ENCODE data around the gene LSM14B.
"Not testable (repeated sequence)": the region's sequence is repeated elsewhere in the genome, so short reads cannot be mapped to it uniquely, and the experiment has no call there.

LSM14B gene

DNA sequence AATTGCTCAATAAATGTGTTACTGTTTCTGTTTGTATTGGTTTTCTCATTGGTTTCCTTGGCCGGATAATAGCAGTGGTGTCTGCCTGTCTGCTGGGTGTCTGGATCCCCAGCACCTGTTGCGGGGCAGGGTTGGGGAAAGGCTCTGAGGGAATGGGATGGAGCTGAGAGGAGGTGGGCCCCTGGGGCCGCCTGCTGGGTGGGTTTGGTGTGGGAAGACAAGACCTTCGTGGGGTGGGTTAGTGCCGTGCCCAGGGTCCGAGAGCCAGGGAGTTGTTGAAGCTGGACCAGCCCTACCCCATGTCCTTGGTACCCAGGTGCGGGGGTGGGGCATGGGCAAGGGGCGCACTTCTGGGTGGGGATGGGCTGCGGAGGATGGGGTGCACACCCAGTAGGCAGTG, 25.3 kb downstream of the LSM14B start:
- no peak for DNase-seq

DNA sequence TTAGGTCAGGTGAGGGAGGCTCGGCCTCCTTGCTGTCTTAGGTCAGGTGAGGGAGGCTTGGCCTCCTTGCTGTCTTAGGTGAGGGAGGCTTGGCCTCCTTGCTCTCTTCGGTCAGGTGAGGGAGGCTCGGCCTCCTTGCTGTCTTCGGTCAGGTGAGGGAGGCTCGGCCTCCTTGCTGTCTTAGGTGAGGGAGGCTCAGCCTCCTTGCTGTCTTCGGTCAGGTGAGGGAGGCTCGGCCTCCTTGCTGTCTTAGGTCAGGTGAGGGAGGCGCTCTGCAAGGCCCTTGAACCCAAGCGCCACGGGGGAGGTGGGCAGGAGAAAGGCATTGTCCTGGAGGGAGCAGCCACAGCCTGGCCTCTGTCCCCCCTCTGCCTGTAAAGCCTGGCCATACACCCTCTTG, 26.1 kb downstream of the LSM14B start:
- not testable (repeated sequence) for DNase-seq

DNA sequence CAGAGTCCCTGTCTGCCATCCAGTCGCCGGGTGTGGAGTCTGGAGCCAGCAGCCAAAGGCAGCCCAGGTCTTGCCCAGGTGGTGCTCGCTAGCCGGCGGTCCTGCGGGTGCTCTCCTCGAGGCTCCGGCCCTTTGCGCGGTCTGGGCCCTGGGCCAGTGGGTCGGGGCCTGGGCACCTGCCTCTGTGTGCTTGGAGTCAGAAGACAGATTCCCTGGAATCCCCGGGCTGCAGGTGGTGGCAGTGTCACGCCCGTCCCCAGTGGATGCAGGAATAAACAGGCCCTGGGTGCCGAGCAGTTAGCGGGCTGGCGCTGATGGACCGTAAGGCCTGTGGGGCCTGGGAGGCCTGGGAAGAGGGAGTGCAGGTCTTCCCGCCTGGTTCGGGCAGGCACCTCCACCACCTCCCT, 26.6 kb downstream of the LSM14B start:
- peak in 1 of 14 donors; percentile 51 for DNase-seq

DNA sequence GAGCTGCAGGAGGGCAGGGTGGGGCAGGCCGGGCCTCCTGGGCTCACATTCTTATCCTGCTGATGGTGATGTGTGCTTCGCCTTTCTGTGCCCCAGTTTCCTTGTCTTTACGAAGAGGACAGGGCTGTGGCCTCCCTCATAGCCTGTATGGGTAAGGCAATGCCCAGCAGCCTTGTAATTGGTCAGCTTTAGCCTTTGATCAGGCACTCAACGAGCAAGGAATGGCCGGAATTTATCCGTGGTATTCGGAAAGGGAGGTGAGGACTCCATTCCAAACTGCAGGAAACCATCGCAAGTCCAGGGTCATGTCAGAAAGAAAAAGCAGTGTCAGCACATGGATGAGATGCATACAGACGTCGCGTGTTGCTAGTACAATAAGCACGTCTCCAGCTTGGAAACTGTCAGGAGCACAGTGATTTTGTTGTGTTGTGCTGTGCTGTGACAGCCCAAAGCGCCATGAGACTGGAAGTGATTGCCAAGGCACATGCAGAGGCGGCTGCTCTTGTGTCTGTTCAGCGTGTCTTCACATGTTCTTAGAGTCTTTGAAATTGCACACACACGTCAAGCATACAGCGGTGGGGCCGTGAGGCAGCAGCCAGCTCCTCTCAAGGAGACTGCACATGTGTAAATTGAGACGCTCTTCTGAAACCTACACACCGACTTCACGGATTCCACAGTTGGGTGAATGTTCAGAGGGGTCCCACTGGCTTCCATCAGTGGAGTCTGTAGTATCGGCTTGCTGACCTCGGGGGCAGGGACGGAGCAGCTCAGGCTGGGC, 27.4 kb downstream of the LSM14B start:
- DNase-seq: peak in 3 of 14 donors; percentile 18 to 44 (median 39)

DNA sequence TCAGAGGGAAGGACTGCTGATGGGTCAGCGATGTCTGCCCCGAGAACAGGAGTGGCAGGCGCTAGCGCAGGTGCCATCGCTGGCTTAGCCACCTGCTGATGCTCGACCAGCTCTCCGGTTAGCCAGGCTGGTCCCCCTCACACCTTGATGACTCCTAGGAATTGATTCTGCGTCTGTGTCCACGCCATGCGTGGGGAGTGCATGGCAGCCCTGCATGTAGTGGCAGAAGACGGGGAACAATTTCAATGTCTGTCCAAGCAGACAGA, 28.0 kb downstream of the LSM14B start:
- DNase-seq: peak in 1 of 14 donors; percentile 36

DNA sequence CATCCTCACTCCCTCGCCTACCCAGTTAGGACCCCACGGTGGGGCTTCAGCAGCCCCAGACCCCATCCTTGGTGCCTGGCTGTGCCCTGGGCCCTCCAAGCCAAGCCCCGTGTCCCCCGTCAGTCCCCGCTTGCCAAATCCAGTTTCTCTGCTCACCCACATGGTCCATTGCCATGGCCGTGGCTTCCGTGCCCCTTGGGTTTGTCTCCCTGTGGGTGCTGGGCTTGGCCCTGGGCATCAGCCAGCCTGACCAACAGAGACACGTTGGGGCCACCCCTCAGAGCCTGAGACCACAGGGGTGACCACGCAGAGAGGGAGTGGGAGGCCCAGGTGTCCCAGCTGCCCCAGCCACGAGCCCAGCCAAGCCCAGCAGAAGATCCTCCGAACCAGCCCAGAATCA, 28.9 kb downstream of the LSM14B start:
- no peak for DNase-seq

DNA sequence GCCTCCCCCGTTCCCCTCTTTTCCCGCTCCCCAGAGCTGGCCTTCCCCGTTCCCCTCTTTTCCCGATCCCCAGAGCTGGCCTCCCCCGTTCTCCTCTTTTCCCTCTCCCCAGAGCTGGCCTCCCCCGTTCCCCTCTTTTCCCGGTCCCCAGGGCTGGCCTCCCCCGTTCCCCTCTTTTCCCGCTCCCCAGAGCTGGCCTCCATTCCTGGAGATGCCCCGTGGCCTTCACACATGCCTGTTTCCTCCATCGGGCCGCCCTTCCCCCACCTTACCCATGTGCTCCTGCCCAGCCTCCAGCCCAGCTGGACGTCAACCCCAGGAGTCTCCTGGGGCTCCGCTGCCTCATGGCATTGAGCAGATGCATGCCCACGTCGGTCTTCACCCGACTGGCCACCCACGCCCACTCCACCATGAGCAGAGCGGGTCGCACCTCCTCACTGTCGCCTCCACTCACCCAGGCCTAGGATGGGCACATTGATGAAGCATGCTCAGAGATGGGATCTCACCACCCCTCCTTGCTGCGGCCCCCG, 29.6 kb downstream of the LSM14B start:
- DNase-seq: no peak

DNA sequence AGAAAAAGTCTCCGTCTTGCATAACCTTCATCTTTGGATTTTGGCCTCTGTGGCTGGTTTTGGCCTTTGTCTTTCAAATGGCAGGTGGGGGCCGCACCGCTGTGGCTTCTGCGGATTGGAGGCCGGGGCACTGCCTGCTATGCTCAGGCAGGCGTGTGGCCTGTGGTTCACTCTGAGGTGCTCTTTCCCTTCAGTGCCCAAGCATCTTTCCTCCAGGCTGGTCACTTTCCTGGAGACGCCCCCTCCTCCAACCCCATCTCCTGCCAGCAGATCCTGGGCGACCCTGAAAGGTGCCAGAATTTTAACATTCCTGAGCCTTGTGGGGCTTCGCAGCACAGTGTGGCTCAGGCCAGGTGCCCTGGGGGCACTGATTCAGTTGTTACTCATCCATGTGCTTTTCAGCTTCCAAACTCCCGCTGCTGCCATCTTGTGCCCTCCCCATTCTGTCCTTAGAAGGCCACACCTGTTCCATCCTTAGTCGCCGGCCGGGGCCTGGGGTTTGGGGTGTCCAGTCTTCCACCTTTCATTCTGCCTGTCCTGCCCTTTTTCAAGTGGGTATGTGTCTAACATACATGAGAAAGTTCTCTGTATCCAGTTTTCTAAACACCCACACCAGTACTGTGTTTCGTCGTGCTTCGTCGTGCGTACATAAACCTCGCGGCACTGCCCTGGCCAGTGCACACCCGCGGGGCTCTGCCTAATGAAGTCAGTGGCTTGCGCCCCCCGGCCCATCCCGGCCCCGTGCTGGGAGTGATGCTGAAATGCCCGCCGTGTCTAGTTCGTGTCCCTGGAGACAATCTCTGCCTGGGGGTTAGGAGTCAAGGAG, 33.4 kb downstream of the LSM14B start:
- DNase-seq: peak in 1 of 14 donors; percentile 20

DNA sequence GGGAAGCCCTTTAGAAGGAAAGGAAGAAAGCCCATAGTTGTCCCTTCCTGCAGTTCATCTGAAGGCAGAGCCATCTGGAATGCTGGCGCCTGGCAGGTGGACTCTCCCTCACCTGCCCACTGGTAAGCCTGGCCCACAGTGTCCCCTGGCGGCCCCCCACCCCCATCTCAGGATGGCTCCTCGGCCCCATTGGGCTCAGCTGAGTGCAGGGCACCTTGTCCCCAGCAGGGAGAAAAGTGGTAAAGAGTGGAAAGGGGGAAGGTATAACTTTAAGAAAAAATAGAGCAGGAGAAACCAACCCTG, 33.9 kb downstream of the LSM14B start:
- no peak for DNase-seq

DNA sequence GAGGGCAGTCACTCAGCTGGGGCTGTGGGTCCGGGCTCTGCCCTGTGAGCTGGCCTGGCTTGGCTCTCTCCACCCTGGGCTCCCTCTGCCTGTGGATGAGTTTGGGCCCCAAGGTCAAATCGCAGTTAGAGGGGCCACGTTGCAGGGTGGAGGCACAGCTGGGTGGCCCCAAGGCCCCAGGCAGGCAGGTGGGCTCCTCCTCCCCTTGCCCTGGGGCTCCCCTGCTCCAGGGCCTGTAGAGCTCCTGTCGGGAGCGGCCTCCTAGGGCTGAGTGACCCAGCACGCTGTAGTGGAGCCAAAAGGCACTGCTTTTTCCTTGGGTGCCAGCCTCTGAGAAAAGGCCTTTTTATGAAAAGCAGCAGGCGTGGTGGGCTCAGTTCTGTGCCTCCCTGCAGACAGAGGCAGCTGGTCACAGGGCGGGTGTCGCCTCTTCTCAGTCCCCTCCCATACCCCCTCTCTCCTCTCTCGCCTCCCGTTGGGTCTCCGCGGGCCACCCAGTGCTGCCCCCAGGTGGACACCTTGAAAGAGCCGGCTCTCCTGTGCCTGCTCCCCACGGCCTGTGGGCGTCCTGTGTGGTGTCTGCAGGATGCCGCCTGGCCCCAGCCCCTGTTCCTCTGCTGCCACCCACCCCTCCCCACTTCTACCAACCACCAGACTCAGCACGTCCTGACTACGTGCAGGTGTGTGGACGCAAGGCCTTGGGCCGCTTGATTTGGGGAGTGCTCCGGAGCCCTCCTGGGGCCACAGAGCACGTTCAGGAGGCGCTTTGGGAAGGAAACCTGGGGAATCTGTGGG, 34.5 kb downstream of the LSM14B start:
- DNase-seq: peak in 8 of 14 donors; percentile 5 to 66 (median 30)

DNA sequence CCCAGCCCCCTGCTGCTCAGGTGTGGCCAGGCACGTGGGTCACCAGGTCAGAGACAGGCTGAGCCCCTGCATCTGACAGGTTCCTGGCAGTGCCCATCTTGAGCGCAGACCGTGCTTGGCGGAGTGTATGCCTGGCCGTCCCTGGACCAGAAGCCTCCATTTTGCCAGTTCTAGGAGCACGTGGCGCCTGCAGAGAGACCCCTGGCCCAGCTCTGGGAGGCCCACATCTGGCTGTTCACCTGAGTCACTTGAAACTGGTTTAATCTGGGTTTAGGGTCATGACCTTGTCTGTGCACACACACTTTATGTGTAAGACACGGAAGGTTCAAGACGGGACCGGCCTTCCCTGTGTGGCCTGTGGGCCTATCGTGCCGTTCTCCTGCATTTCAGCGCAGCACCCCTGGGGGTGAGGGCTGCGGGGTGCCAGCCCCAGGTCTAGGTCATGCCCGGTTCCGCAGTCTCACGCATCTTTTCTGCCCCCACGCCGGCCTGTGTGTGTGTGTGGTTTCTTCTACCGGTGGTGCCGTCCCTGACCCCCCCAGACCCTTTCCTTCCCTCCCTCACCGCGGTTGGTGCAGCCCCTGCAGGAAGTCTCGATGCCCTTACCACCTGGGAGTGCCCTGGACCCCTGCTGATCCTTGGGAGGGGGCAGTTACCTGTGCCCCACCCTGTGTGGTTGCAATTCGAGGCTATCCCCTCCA, 35.3 kb downstream of the LSM14B start:
- no peak for DNase-seq

DNA sequence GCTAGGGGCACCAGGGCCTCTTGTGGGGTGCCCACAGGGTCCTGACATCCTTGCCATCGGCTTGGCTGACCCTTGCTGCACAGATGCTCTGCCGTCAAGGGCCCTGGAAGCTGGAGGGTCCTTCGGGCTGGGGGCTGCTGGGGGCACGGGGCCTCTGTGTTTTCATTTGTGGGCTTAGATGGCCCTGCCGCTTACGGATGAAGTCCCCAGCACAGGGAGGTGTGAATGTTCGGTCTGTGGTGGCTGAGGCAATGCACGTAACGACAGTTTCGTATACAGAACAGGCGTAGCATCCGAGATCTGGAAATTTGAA, 35.8 kb downstream of the LSM14B start:
- no peak for DNase-seq

DNA sequence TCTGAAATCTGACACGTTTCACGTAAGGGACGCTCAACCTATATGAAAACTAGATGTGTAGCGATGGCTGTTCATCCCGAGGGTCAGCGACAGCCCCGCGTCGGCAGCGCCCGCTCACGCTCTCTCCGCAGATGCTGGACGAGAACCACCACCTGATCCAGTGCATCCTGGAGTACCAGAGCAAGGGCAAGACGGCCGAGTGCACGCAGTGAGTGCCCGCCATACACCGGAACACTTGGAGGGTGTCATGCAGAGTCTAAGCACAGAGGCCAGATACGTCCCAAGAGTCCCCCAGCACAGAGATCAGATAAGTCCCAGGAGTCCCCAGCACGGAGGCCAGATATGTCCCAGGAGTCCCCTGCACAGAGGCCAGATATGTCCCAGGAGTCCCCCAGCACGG, 36.3 kb downstream of the LSM14B start:
- DNase-seq: no peak

DNA sequence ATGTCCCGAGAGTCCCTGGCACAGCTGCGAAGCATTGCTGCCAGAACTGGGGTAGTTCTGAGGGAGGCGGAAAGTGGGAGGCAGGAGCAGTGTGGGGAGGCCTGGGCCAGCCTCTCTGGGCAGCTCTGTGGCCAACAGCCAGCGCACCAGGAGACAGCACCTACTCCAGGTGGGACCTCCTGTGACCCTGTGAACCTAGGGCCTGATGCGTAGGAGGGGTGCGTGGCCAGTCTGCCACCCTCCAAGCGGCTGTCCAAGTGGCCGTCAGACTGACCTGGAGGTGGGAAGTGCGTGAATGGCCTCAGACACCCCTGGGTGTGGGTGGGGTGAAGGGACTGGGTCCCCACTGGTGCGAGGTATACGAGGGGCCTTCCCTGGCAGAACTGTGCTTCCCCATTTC, 36.8 kb downstream of the LSM14B start:
- no peak for DNase-seq

DNA sequence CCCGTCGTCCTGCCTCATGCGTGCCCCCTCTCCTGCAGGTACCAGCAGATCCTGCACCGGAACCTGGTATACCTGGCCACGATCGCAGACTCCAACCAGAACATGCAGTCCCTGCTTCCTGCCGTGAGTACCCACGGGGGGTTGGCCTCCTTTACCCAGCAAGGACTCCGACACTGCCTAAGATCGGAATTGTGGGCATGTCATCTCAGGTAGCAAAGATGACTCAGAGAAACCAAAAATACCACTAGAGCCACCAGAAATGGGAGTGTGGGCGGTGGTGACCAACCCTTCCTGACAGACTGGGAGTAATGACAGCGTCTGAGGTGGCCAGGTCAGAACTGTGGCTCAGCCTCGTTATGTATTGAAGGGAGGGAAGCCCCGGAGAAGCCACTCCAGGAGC, 37.6 kb downstream of the LSM14B start:
- peak in 1 of 14 donors; percentile 76 for DNase-seq

DNA sequence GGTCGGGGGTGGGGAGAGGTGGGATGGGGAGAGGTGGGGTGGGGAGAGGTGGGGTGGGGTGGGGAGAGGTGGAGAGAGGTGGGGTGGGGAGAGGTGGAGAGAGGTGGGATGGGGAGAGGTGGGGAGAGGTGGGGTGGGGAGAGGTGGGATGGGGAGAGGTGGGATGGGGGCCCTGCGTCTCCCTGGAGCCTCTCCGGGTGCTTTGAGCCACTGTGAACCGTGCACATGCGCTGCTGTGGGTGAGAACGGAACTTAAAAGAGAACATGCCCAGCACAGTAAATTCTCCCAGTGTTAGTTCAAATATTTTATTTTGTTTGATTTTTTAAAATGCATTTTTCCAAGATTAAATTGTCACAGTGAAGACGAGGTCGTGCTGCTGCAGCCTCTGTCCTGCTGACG, 38.0 kb downstream of the LSM14B start:
- DNase-seq: no peak

DNA sequence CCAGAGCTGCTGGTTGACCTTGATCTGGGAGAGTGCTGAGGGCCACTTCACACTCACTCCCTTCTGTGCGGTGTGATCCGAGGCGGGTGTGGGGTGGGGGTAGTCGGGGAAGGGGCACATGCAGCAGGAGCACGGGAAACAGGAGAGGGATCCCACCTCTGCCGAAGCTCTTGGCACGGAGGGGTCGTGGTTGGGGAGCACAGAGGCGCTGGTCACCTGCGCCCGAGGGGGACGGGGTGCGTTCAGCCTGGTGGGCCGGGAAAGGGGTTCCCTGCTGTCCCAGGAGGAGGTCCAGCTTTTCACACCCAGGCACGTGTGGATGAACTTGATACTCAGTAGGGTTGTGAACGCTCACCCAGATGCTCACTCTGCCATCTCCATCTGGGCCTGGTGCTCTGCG, 38.6 kb downstream of the LSM14B start:
- no peak for DNase-seq

DNA sequence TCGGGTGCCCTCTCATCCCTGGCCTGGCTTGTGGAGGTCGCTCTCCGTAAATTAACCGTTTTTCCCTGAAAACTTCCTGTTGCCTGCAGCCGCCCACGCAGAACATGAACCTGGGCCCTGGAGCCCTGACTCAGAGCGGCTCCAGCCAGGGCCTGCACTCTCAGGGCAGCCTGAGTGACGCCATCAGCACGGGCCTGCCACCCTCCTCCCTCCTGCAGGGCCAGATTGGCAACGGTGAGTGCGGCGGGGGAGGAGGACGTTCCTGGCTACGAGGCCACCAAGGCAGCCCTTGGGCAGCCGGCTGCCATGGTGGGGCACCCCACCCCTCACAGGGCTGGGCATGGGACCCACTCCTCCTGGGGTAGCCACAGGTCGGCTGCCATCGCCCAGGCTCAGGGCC, 39.1 kb downstream of the LSM14B start:
- peak in 1 of 14 donors; percentile 74 for DNase-seq

DNA sequence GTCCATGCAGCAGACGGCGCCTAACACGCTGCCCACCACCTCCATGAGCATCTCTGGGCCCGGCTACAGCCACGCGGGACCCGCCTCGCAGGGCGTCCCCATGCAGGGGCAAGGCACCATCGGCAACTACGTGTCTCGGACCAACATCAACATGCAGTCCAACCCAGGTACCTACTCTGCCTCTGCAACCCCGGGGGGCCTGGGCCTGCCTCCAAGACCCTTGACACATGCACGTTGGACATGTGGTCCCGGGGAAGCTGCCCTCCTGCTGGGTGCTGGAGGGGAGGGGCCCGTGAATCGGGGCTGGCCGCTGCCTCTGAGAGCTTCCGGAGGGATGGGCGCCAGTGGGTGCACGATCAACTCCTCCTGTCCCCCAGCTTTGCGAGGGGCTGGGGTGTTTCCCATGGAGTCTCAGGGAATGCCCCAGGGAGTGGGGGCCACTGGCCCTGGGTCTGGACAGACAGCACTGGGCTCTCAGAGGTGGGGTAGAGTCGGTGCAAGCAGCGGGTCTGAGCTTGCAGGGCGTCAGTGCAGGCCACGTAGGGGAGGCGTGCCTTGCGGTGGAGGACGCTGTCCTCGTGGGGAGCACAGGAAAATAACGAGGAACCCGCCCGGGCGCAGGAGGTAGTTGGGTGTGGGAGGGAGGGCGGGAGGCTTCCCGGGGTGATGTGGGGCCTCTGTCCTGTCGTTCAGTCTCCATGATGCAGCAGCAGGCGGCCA, 40.6 kb downstream of the LSM14B start:
- no peak for DNase-seq

DNA sequence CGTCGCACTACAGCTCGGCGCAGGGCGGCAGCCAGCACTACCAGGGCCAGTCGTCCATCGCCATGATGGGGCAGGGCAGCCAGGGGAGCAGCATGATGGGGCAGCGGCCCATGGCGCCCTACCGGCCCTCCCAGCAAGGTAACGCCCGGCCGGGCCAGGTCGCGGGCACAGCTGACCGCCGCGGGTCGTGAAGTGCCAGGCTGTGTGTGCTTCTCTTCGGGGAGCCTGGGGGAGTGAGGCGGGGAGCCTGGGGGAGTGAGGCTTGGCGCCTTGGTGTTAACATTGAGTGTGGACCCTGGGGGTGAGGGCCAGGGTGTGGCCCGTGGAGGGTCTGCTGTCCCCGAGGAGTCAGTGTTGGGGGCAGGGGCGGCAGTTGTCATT, 41.2 kb downstream of the LSM14B start:
- DNase-seq: no peak

DNA sequence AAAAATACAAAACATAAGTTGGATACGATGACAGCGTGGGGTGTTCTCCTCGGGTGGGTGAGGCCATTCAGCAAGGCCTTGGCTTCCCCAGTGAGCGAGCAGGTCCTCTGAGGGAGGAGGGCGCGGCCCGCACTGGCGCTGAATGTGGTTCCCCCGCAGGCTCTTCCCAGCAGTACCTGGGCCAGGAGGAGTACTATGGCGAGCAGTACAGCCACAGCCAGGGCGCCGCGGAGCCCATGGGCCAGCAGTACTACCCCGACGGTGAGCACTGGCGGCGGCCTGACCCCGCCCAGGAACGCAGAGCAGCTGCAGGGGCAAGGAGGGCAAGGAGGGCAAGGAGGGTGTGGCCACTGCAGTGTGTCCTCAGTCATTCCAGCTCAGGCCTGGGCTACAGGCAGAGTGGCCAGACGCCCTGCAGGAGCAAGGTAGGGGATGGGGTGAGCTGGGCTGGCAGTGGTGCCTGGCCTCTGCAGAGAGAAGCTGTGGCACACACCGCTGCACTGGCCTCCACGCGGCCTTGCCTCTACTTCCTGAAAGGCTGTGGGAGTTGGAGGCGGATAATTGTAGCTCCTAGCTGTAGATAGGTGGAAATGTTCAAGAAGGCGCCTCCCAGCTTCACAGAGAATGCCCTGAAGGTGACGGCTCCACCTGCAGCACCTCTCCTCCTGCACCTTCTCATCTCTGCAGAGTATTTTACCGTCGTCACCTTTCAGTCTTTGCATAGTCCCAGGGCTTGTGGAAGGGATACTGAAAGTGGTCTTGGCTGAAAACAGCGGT, 41.9 kb downstream of the LSM14B start:
- no peak for DNase-seq
